Neuronal stem cell (in vitro differentiated cells): ENCODE results near the gene MPZL1.

ENCODE experiments used
- DNase-seq: peaks from one replicate; pipeline ENCODE4 v3.0.0-alpha.2; 2013; ENCODE audit warnings: low spot score
- H2AFZ ChIP-seq: one replicate; pipeline ENCODE4 v1.6.1; 2013; ENCODE audit warnings: mild to moderate bottlenecking, low read length, inconsistent platforms
- H2AK5ac ChIP-seq: 2 replicates; pipeline ENCODE4 v1.6.1; 2013; ENCODE audit warnings: low read depth, mild to moderate bottlenecking, inconsistent platforms, low read length, moderate library complexity, mixed read lengths
- H2BK120ac ChIP-seq: 2 replicates; pipeline ENCODE4 v1.6.1; 2013; ENCODE audit warnings: low read depth, mild to moderate bottlenecking, inconsistent platforms, low read length, moderate library complexity, mixed read lengths
- H2BK12ac ChIP-seq: one replicate; pipeline ENCODE4 v1.6.1; 2013; ENCODE audit warnings: low read length, inconsistent platforms
- H2BK15ac ChIP-seq: 2 replicates; pipeline ENCODE4 v1.6.1; 2013; ENCODE audit warnings: mild to moderate bottlenecking, low read length, inconsistent platforms, mixed read lengths
- H2BK5ac ChIP-seq: one replicate; pipeline ENCODE4 v1.6.1; 2013; ENCODE audit warnings: inconsistent platforms, mild to moderate bottlenecking, low read length, moderate library complexity
- H3K14ac ChIP-seq: one replicate; pipeline ENCODE4 v1.6.1; 2013; ENCODE audit warnings: low read length, inconsistent platforms
- H3K18ac ChIP-seq: 2 replicates; pipeline ENCODE4 v1.6.1; 2013; ENCODE audit warnings: low read length, inconsistent platforms
- H3K23ac ChIP-seq: 2 replicates; pipeline ENCODE4 v1.6.1; 2013; ENCODE audit warnings: low read depth, mild to moderate bottlenecking, mixed read lengths, low read length, inconsistent platforms; ENCODE audit not compliant: poor library complexity
- H3K27ac ChIP-seq: replicated peaks from 3 replicates; pipeline ENCODE4 v1.5.1; 2013; ENCODE audit warnings: low read length, inconsistent platforms
- H3K27me3 ChIP-seq, 3 experiments: 2 replicates each; pipeline ENCODE4 v1.6.1; 2013; ENCODE audit warnings: low read length in 3 of 3, mild to moderate bottlenecking in 2 of 3, inconsistent platforms in 1 of 3, low read depth in 1 of 3, mixed read lengths in 1 of 3, moderate library complexity in 1 of 3; ENCODE audit not compliant: control insufficient read depth in 3 of 3, insufficient read depth in 3 of 3
- H3K36me3 ChIP-seq, 2 donors: replicated peaks in 1 of 2; 2 replicates each; pipeline ENCODE4 v1.6.1; 2013; ENCODE audit warnings: low read length in 2 of 2; ENCODE audit not compliant: control insufficient read depth in 2 of 2, insufficient read depth in 2 of 2
- H3K4ac ChIP-seq: 2 replicates; pipeline ENCODE4 v1.6.1; 2013; ENCODE audit warnings: inconsistent platforms, mild to moderate bottlenecking, low read length, moderate library complexity
- H3K4me1 ChIP-seq, 2 donors: 1 replicate in 1 of 2; 2 replicates in 1 of 2; pipeline ENCODE4 v1.6.1; 2013; ENCODE audit warnings: low read length in 2 of 2, low read depth in 1 of 2; ENCODE audit not compliant: control insufficient read depth in 2 of 2, insufficient read depth in 1 of 2
- H3K4me2 ChIP-seq: one replicate; pipeline ENCODE4 v1.6.1; 2013; ENCODE audit warnings: mild to moderate bottlenecking, low read length, inconsistent platforms; ENCODE audit not compliant: insufficient read depth, poor library complexity, severe bottlenecking
- H3K4me3 ChIP-seq, 2 donors: 2 replicates each; pipeline ENCODE4 v1.5.1; 2013; ENCODE audit warnings: low read length in 2 of 2, mild to moderate bottlenecking in 2 of 2, inconsistent platforms in 1 of 2, moderate library complexity in 1 of 2
- H3K79me1 ChIP-seq: one replicate; pipeline ENCODE4 v1.6.1; 2013; ENCODE audit warnings: low read depth, mild to moderate bottlenecking, inconsistent platforms, low read length, moderate library complexity
- H3K9ac ChIP-seq: one replicate; pipeline ENCODE4 v1.6.1; 2013; ENCODE audit warnings: mild to moderate bottlenecking, low read depth, low read length, inconsistent platforms; ENCODE audit not compliant: poor library complexity
- H3K9me3 ChIP-seq, 2 donors: replicated peaks in 1 of 2; 2 replicates each; pipeline versions ENCODE3 to v1.6.1; 2013; ENCODE audit warnings: low read length in 2 of 2, mild to moderate bottlenecking in 2 of 2, inconsistent platforms in 1 of 2, low read depth in 1 of 2, mixed read lengths in 1 of 2, moderate library complexity in 1 of 2; ENCODE audit not compliant: control insufficient read depth in 2 of 2, insufficient read depth in 1 of 2
- H4K8ac ChIP-seq: one replicate; pipeline ENCODE4 v1.6.1; 2013; ENCODE audit warnings: low read depth, mild to moderate bottlenecking, inconsistent platforms, low read length, moderate library complexity
- H4K91ac ChIP-seq: one replicate; pipeline ENCODE4 v1.6.1; 2013; ENCODE audit warnings: low read length, low read depth, mild to moderate bottlenecking, inconsistent platforms; ENCODE audit not compliant: poor library complexity
- WGBS, 2 donors: extraction: QIAGEN DNeasy Blood & Tissue Kit; methylation state at CpG; one replicate each; pipeline ENCODE4 v1.1.7; 2013; ENCODE audit warnings: missing lambda C conversion rate in 2 of 2, mixed read lengths in 1 of 2; ENCODE audit not compliant: insufficient read length in 2 of 2, insufficient replicate concordance in 1 of 2; ENCODE audit errors: extremely low coverage in 2 of 2; 5-methylcytosine and 5-hydroxymethylcytosine counted together

The MPZL1 gene

GRCh38 chr1:167752219-167752985, 30.6 kb downstream of the MPZL1 start:
- no peak overlapping the region for H3K18ac ChIP-seq
- H3K4me3 ChIP-seq = no peak overlapping the region
- no peak overlapping the region for H2BK120ac ChIP-seq
- H3K27ac ChIP-seq = no peak overlapping the region
- no peak for DNase-seq
- H3K4me1 ChIP-seq = peaks cover 0 to 4% of the 10 kb centered on the region in 2 donors
- H3K27me3 ChIP-seq = no peaks in the 10 kb centered on the region
- H3K14ac ChIP-seq = no peak overlapping the region
- H2BK12ac ChIP-seq = no peak overlapping the region
- H3K9me3 ChIP-seq = no peaks in the 10 kb centered on the region
- H2AFZ ChIP-seq = no peak overlapping the region
- no peak overlapping the region for H4K91ac ChIP-seq
- H3K4ac ChIP-seq = no peak overlapping the region
- no peak overlapping the region for H3K4me2 ChIP-seq
- H3K79me1 ChIP-seq = no peaks in the 10 kb centered on the region
- no peak overlapping the region for H3K23ac ChIP-seq
- H3K9ac ChIP-seq = no peak overlapping the region
- peaks cover 0 to 2% of the 10 kb centered on the region in 2 donors for H3K36me3 ChIP-seq
- no peak overlapping the region for H4K8ac ChIP-seq
- H2BK15ac ChIP-seq = no peak overlapping the region
- H2BK5ac ChIP-seq = no peak overlapping the region
- no peak overlapping the region for H2AK5ac ChIP-seq

GRCh38 chr1:167755654-167756053, 33.9 kb downstream of the MPZL1 start:
- no CpG with 5 or more reads among the region's 3 CpGs for WGBS, 2 donors
- H2BK15ac ChIP-seq = no peak overlapping the region

GRCh38 chr1:167756730-167757405, 35.1 kb downstream of the MPZL1 start:
- DNase-seq = no peak
- H3K4me2 ChIP-seq = no peak overlapping the region
- no peak overlapping the region for H2BK12ac ChIP-seq
- H2AK5ac ChIP-seq = no peak overlapping the region
- H3K79me1 ChIP-seq = peaks cover 2% of the 10 kb centered on the region
- no peak overlapping the region for H4K91ac ChIP-seq
- no peak overlapping the region for H3K4me3 ChIP-seq
- H3K4ac ChIP-seq = no peak overlapping the region
- H2BK5ac ChIP-seq = no peak overlapping the region
- no peaks in the 10 kb centered on the region for H3K27me3 ChIP-seq
- no peak overlapping the region for H4K8ac ChIP-seq
- no peaks in the 10 kb centered on the region for H3K9me3 ChIP-seq
- peak overlapping the region; percentile 56 for H3K23ac ChIP-seq
- H2AFZ ChIP-seq = no peak overlapping the region
- H2BK15ac ChIP-seq = no peak overlapping the region
- WGBS, 2 donors = no CpG with 5 or more reads among the region's 7 CpGs
- H3K9ac ChIP-seq = peak overlapping the region; percentile 68
- no peak overlapping the region for H3K18ac ChIP-seq
- no peak overlapping the region for H3K14ac ChIP-seq
- peaks cover 0 to 2% of the 10 kb centered on the region in 2 donors for H3K36me3 ChIP-seq
- no peak overlapping the region for H3K27ac ChIP-seq
- no peak overlapping the region for H2BK120ac ChIP-seq
- peaks cover 0 to 4% of the 10 kb centered on the region in 2 donors for H3K4me1 ChIP-seq

More at GRCh38 chr1:167755654-167756053, 33.9 kb downstream of the MPZL1 start:
- Histone ChIP-seq H3K36me3 (peaks cover 0 to 2% of the 10 kb centered on the region in 2 donors), H4K8ac (no peak overlapping the region), H3K27me3 (no peaks in the 10 kb centered on the region), H3K27ac (no peak overlapping the region), H2AK5ac (no peak overlapping the region), H3K4ac (no peak overlapping the region), H3K18ac (no peak overlapping the region), H2BK120ac (no peak overlapping the region), H3K9ac (no peak overlapping the region), H4K91ac (no peak overlapping the region), H2BK12ac (no peak overlapping the region), H3K23ac (no peak overlapping the region), H3K9me3 (no peaks in the 10 kb centered on the region), H3K14ac (no peak overlapping the region), H2BK5ac (no peak overlapping the region), H2AFZ (no peak overlapping the region), H3K79me1 (peaks cover 2% of the 10 kb centered on the region), H3K4me1 (peaks cover 0 to 4% of the 10 kb centered on the region in 2 donors), H3K4me2 (no peak overlapping the region), H3K4me3 (no peak overlapping the region)
- no peak for DNase-seq

GRCh38 chr1:167757433-167758309, 35.9 kb downstream of the MPZL1 start:
- H3K4ac ChIP-seq = no peak overlapping the region
- H2AK5ac ChIP-seq = no peak overlapping the region
- no peak overlapping the region for H2AFZ ChIP-seq
- no peak overlapping the region for H3K9ac ChIP-seq
- no peak overlapping the region for H3K23ac ChIP-seq
- no peak overlapping the region for H3K4me2 ChIP-seq
- no peak overlapping the region for H2BK120ac ChIP-seq
- H4K8ac ChIP-seq = no peak overlapping the region
- no peak overlapping the region for H2BK12ac ChIP-seq
- no peak overlapping the region for H3K4me3 ChIP-seq
- no peak overlapping the region for H3K27ac ChIP-seq
- H3K79me1 ChIP-seq = peaks cover 2% of the 10 kb centered on the region
- WGBS, 2 donors = no CpG with 5 or more reads among the region's 4 CpGs
- peaks cover 0 to 4% of the 10 kb centered on the region in 2 donors for H3K4me1 ChIP-seq
- no peak for DNase-seq
- no peak overlapping the region for H3K14ac ChIP-seq
- H4K91ac ChIP-seq = no peak overlapping the region
- peaks cover 0 to 2% of the 10 kb centered on the region in 2 donors for H3K36me3 ChIP-seq
- no peaks in the 10 kb centered on the region for H3K9me3 ChIP-seq
- no peak overlapping the region for H2BK15ac ChIP-seq
- no peak overlapping the region for H3K18ac ChIP-seq
- H3K27me3 ChIP-seq = no peaks in the 10 kb centered on the region
- no peak overlapping the region for H2BK5ac ChIP-seq
